Dermis microvascular lymphatic vessel endothelial cell (primary cell): Measurements from ENCODE around the gene MTHFD2L. TPM values are rescaled to one million over a fixed set of nuclear protein-coding genes. Genes with fewer than 3 reads are reported as not detected.
"Not testable (repeated sequence)": the region's sequence is repeated elsewhere in the genome, so short reads cannot be mapped to it uniquely, and the experiment has no call there.

ENCODE experiments used
- DNase-seq, 2 donors: peaks; one replicate each; pipeline versions ENCODE4 v3.0.0 to v3.0.0-alpha.2; 2010; ENCODE audit warnings: low read depth in 2 of 2
- total RNA-seq: library from RNA; depleted of rRNA; stranded (reverse); fragments of >200 nt; gene quantifications from 2 replicates; pipeline ENCODE4 v1.2.1, GENCODE V29; 2014

MTHFD2L gene
- 13.2 and 14.4 TPM in 2 replicates for total RNA-seq

DNA sequence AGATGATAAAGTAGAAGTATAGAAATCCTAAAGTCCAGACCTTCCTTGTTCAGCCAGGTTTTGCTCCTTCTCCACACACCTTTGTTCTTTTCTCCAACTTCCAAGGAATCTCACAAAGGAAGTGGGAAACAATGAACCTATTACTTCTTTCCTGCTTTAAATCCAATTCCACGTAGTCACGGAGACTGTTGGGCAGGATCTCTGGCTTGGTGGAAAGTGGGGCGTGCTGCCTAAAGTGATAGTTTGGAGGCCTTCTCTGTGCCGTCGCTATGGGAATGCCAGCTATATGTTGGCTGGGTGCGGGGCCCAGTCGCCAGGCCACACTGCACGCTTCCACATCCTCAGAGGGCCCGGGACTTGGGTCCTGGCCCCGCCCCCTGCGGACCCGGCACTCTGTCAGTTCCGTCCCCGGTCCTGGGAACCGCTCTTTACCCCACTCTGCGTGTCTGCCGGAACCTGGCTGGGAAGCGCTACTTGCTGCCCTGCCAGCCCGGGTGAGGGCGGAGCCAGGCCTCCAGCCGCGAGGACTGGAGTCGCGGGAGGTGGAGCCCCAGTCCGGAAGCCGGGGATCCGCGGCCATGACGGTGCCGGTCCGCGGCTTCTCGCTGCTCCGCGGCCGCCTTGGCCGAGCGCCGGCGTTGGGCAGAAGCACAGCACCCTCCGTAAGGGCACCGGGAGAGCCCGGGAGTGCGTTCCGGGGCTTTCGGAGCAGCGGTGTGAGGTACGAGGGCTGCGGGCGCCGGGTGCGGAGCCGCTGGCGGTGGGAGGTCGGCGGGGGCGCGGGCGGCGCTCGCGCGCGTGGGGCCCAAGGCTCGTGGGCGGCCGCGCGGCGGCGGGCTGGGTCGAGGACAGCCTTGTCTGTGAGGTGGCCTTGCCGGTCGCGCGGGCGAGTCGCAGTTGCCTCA lies at the start of gene MTHFD2L:
TSS of gene MTHFD2L (plus strand) at position 558 of the 905 bp plus-strand sequence. CDS start at position 579, 21 bp downstream.
- DNase-seq: peak; percentile 94 to 97

DNA sequence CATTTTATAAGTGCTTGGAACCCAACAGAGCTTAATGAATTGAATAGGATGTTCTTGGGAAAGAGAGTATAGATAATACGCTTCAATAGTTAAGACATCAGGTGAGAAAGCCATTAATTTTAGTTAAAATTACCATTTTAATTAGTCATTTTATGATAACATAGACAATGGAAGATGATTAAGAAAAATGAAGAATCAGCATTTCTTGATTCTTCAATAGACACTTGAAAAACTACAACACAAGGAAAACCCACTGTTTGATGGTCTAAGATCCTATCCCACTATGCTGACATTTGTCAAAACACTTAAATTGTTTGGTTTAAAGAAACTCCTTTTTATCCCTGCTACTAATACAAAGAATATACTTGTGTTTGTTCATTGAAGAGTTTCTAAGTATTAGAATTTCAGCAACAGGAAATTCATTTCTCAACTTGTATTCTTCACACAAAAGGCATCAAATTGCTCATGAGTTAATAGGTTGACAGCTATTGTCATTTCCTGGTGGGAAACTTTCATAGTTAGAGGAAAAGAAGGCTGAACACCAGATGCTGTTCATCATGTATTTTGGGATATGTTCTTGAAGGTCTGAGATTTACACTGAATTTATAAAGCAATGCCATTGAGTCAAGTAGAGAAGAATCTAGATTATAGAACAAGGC lies 49.3 kb upstream of the MTHFD2L start:
- no peak for DNase-seq

DNA sequence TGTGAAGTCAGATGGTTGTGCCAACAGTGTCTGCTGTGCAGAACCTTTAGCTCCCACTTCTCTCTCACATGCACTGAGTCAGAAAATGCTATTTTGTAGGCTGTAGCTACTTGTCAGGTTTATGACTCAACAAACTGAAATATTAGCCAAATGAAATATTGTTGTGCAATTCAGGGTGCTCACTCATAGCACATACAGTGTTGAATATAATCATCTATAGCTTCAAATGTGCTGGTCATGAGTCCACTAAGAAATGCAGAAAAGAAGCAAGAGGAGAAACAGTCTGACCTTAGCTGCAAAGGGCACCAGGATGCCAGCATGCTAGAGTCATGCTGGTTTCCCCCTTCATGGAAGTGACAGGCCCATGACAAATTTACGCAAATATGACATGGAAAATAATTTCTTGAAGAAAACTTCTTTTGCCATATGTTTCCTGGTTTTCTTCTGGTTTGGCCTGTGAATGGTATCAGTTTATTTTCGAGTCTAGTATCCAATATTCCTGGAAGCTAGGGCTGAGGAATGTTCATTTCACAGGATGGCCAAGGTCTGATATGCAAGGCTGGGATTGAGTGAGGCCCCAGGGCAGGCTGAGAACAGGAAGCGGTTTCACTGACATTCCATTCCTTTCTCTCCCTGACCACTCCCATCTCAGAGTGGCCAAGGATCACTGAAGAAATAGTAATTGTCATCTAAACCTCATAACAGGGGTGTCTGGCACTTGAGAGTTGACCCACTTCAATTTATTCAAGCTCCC lies 48.6 kb upstream of the MTHFD2L start:
- DNase-seq: peak in 1 of 2 donors; percentile 87

- DNase-seq: peak in 1 of 2 donors; percentile 73
Measured at GRCh38 chr4:74109870-74110605, 47.9 kb upstream of the MTHFD2L start.

DNA sequence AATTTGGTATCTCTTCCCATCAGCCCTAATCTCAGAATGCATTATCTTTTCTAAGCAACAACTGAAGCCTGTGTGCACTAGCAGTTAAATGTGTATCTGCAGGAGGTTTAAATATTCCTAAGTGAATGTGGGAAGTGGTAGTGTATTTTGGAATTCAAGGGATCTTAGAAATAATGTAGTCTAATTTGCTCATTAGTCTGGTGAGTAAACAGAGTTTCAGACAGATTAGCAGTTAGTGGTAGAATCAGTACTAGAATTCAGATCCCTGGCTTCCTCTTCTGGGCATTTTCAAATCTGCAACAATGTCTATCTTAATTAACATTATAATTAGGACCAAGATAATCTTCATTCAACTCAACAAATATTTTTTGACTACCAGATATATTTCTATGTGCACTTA lies 47.2 kb upstream of the MTHFD2L start:
- DNase-seq: no peak

- DNase-seq: no peak
Measured at GRCh38 chr4:74111306-74111975, 46.5 kb upstream of the MTHFD2L start.

DNA sequence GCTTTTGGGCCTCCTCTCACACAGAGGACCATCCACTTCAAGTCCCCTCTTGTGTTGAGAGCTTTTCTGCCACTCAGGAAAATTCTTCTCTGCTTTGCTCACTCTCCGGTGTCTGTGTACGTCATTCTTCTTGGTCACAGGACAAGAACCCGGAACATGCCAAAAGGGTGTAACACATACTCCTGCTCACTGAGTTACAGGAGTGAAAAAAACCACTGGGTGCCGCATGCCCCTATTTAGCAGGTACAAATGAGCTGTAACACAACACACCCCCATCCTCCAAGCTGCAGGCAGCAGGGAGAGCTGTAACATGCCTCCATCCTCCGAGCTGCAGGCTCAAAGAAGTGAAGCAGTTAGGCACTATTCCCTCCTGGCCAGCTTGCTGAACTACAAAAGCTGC lies 45.9 kb upstream of the MTHFD2L start:
- DNase-seq: no peak

DNA sequence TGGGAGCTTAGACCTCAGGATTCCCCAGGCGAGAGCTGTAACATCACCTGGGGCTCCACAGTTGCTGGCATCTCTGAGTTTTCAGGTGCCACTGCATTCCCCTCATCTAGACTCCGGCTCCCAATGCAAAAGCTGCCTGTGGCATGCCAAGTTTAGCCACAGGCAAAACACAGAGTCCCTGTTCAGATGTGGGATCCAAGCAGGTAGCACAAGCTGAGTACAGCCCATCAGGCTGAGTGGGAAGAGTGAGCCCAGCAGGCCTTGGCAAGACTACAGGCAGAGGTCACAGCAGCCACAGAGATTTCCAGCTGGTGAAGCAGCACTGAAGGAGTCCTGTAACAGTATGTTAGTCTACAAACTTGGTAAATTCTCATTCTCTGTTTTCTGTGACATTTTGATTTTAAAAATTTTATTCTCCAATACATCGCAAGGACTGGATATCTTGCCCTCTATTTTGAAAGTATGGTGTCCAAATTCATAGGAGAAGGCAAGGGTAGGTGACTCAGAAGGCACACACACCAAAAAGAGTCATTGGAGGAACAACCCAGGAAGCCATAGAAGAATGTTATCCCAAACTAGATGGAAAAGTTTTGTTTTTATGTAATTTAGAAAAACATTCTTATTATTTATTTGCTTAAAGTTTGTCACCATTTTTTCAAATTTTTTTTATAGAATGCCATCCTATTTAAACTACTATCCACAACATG lies 45.4 kb upstream of the MTHFD2L start:
- no peak for DNase-seq

DNA sequence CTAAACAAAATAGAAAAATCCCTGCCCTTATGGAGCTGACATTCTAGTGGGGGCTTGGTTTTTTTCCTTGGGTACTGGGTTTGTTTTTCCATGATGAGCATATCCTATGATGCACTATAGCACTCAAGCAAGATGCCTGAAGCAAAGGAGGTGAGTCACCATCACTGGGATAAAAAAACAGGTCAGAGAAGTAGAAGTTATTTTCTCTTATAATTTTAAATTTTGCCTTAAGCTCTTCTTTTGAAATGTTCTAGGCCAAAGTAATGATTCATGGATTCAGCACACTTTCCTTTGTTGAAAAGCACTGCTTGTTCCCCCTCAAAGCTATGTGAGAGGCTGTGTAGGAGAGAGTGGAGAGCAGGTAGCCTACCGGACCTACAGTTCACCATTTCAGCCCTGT lies 43.7 kb upstream of the MTHFD2L start:
- peak in 1 of 2 donors; percentile 60 for DNase-seq

DNA sequence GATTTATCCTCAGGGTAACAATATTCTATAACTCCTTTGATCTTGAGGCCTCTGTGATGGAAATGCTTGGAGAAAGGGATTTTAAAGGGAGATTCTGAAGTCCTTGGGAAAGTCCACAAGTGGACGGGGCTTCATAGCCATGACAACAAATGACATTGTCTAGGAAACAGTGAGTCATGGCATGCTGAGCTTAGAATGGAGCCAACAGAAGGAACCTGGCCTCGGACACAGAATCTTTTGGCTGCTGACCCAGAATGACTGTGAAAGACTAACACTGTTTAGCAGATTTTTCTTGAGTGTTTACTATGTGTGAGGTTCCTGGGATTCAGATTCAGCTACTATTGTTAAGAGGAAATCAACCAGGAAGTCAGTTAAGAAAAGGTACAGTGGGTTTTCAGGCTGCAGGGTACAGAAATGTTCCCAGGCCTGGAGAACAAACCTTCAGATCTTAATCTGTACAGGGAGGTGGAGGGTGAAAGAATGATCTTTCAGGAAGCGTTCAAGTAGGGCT lies 40.8 kb upstream of the MTHFD2L start:
- peak; percentile 96 to 99 for DNase-seq

DNA sequence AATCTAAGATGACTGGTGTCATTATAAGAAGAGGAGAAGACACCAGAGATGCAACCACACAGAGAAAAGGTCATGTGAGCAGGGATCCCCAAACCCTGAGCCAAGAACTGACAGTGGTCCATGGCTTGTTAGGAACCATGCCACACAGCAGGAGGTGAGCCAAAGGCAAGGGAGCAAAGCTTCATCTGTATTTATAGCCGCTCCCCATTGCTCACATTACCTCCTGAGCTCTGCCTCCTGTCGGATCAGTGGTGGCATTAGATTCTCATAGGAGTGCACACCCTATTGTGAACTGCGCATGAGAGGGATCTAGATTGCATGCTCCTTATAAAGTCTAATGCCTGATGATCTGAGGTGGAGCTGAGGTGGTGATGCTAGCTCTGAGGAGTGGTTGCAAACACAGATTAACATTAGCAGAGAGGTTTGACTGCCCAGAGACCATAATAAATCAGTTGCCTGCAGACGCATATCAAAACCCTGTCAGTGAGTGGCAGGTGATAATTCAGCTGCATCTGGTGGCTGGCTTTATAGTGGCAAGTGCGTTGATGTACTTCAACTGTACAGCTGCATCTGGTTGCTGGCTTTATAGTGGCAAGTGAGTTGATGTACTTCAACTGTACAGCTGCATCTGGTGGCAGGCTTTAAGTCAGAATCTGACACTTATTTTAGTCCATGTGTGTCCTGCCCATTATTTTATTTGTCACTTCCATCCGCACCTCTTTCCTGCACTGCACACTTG lies 39.1 kb upstream of the MTHFD2L start:
- DNase-seq: no peak

- no peak for DNase-seq
Measured at GRCh38 chr4:74120086-74120485, 37.8 kb upstream of the MTHFD2L start.

GRCh38 chr4:74121643-74122579 lies 36.0 kb upstream of the MTHFD2L start:
- DNase-seq: no peak

GRCh38 chr4:74123065-74123728 lies 34.7 kb upstream of the MTHFD2L start:
- no peak for DNase-seq

DNA sequence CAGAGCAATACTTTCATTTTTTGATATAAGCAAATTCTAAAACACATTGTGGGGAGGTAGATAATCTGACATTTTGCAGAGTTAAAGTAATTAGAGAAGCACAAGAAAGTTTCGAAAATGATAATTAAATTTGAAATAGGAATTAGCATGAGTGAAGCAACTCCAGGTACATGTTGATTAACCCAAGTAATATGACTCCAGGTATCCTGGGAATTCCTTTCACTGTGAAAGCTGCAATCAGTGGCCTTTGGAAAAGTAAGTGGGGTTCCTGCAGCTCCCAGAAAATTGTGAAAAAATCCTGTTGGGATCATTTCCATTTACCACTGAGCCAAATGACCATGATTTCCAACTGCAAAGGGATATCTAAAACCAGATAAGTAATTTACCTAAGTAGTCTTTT lies 32.9 kb upstream of the MTHFD2L start:
- DNase-seq: no peak

GRCh38 chr4:74127745-74128144 lies 30.2 kb upstream of the MTHFD2L start:
- DNase-seq: no peak

DNA sequence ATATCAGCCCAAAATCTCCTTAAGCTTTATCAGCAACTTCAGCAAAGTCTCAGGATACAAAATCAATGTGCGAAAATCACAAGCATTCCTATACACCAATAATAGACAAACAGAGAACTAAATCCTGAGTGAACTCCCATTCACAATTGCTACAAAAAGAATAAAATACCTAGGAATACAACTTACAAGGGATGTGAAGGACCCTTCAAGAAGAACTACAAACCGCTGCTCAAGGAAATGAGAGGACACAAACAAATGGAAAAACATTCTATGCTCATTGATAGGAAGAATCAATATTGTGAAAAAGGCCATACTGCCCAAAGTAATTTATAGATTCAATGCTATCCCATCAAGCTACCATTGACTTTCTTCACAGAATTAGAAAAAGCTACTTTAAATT lies 27.1 kb upstream of the MTHFD2L start:
- not testable (repeated sequence) for DNase-seq
